SU-DHL-6 (cell line): ENCODE results near the gene SPATA16.

Source experiments
- CTCF ChIP-seq: fragments of 200-600 bp; sonication (generic); IDR thresholded peaks from one replicate; pipeline ENCODE4 v1.5.1; 2017; ENCODE audit warnings: antibody characterized with exemption, mild to moderate bottlenecking, low read length, moderate library complexity; ENCODE audit not compliant: insufficient read depth, poor library complexity, severe bottlenecking
- EZH2phosphoT487 ChIP-seq: fragments of 200-600 bp; sonication (generic), shearing (Covaris generic); conservative IDR thresholded peaks from 2 replicates; pipeline ENCODE4 v1.6.1; 2018; ENCODE audit warnings: mild to moderate bottlenecking, antibody characterized with exemption, low read length, moderate library complexity, mixed read lengths

GRCh38 chr3:172958565-172958964, 182.5 kb downstream of the SPATA16 start:
- TF ChIP-seq CTCF = no peak
- no peak for TF ChIP-seq EZH2phosphoT487
